Mucosa of descending colon (tissue), 3 donors: Measurements from ENCODE around the gene DHX16. TPM values are rescaled to one million over a fixed set of nuclear protein-coding genes. Genes with fewer than 3 reads are reported as not detected.
"Not testable (repeated sequence)": the region's sequence is repeated elsewhere in the genome, so short reads cannot be mapped to it uniquely, and the experiment has no call there.

Experiments used
- ATAC-seq: fragments of 200-7000 bp; cut with Tn5 transposase; one replicate; pipeline ENCODE4 v1.9.1; 2020; ENCODE audit warnings: mild to moderate bottlenecking, moderate library complexity
- DNase-seq, 3 donors: peaks; one replicate each; pipeline ENCODE4 v3.0.0-alpha.2; 2020
- H3K36me3 ChIP-seq: fragments of 200-600 bp; one replicate; pipeline ENCODE4 v1.8.0; 2021; ENCODE audit warnings: low read depth, mild to moderate bottlenecking
- H3K4me1 ChIP-seq: fragments of 200-600 bp; one replicate; pipeline ENCODE4 v1.8.0; 2021; ENCODE audit warnings: low read depth, mild to moderate bottlenecking
- H3K4me3 ChIP-seq: fragments of 200-600 bp; one replicate; pipeline ENCODE4 v1.8.0; 2021; ENCODE audit warnings: mild to moderate bottlenecking
- H3K9me3 ChIP-seq: fragments of 200-600 bp; one replicate; pipeline ENCODE4 v1.8.0; 2021; ENCODE audit warnings: mild to moderate bottlenecking
- CTCF ChIP-seq: fragments of 200-600 bp; IDR thresholded peaks from one replicate; pipeline ENCODE4 v1.8.0; 2022; ENCODE audit warnings: antibody characterized with exemption, mild to moderate bottlenecking
- intact Hi-C, 2 donors: fragments of 100-400 bp; cut with DNase I in 1 of 2; cut with micrococcal nuclease in 1 of 2; formaldehyde crosslinking; loops; one replicate each; pipeline versions ENCODE4 v1.11.0 to v1.11.1; 2022; cut with DNase I, micrococcal nuclease
- long read RNA-seq, 2 donors: library from polyadenylated mRNA; unstranded; transcript quantifications; one replicate each; pipeline ENCODE4 v2.0.0, GENCODE V29; 2019 to 2021
- total RNA-seq, 3 donors: library from RNA; stranded (reverse); fragmentation: NEBNext Ultra II Directional in 2 of 3; extraction: Animal tissue kit (Norgen Biotek cat#: 25700) in 2 of 3; gene quantifications; one replicate each; pipeline versions ENCODE4 v1.2.1 to v1.2.4, GENCODE V29; 2021 to 2023
- donor health status: DM: no; HTN: no; CAD: no; lungs with moderate emphysema.
- donor health status: DM: no; HTN: no; CAD: no.
- donor health status: DM: no; HTN: yes; CAD: no.

The DHX16 gene
- 10 to 100 TPM; 31.0 to 36.2 (median 36.0) TPM for total RNA-seq
- long read RNA-seq, donor 1, transcript DHX16-202 (20 exons, 3,445 nt): major isoform, 20 of 35 reads
- long read RNA-seq, donor 1, partial matches to known transcripts: 12 of 35 reads
- long read RNA-seq, donor 1, other reads (novel, unspliced or antisense): 3 of 35 reads
- long read RNA-seq, donor 2, transcript DHX16-202 (20 exons, 3,445 nt): major isoform, 5 of 13 reads
- long read RNA-seq, donor 2, partial matches to known transcripts: 7 of 13 reads
- long read RNA-seq, donor 2, other reads (novel, unspliced or antisense): 1 of 13 reads

DNA sequence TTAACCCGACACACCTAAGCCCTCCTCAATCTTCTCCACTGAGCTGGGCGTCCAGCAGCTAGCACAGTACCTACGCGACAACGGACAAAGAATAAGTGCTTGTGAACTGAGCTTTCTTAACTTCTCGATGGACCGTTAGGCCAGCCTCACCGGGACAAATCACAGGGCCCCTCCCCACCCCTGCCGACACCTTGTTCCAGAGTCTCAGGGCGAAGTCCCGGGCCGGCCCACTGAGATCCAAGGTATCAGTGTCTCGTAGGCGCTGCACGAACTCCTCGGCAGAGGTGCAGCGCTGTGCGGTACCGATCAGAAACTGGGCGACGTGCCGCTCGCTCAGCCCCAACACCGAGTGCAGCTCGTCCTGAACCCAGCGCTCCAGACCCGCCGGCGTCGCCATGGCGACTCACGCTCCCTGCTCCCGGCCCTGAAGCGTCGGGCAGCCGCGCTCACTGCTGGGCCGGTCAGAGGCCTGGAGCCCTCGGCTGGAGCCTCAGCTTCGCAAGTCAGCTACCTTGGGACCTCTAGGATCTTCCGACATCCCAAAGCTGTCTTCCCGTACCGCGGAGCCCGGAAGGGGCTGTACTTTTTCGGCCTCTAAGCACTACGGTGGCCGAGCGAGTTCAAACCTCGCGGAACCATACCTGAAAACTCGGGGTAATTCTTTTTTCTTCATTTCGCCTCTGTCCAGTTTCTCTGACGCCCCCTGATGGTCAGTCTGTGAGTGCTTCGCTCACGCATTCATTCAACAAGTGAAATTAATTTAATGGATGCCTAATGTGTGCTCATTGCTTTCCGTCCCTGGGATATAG is at the start of gene DHX16:
TSS of gene DHX16 (minus strand) at position 562 of the 809 bp plus-strand sequence. CDS start at position 397, 165 bp downstream.
- Histone ChIP-seq H3K4me3 (peak within 1 kb of the TSS; percentile 96), H3K4me1 (peaks cover 9% of the 10 kb centered on the region), H3K9me3 (no peaks in the 10 kb centered on the region), H3K36me3 (peaks cover 5% of the 10 kb centered on the region)
- DNase-seq (peak; percentile 93 to 99 (median 95)), ATAC-seq (peak; percentile 97)
- peak; percentile 86 for TF ChIP-seq CTCF
- intact Hi-C loops: no loop called here

- not testable (repeated sequence) for H3K36me3 ChIP-seq, H3K4me3 ChIP-seq, ATAC-seq, H3K9me3 ChIP-seq
- DNase-seq: peak in 2 of 3 donors; percentile 52 to 73
- H3K4me1 ChIP-seq: peaks cover 26% of the 10 kb centered on the region
- intact Hi-C loops: loop anchor here (2.0 kb wide), 2 partner anchors 41 to 43 kb away; no protein-coding TSS in a partner anchor
Measured at GRCh38 chr6:30722025-30722279, 49.1 kb upstream of the DHX16 start.

GRCh38 chr6:30721198-30722024 is 48.6 kb upstream of the DHX16 start:
- peak; percentile 42 for TF ChIP-seq CTCF
- intact Hi-C loops: loop anchor here (2.0 kb wide), 2 partner anchors 41 to 43 kb away; no protein-coding TSS in a partner anchor
- ATAC-seq (peak; percentile 70), DNase-seq (peak; percentile 93 to 95 (median 94))
- Histone ChIP-seq H3K4me1 (peaks cover 28% of the 10 kb centered on the region), H3K36me3 (peaks cover 4% of the 10 kb centered on the region), H3K4me3 (peak overlapping the region; percentile 92), H3K9me3 (no peaks in the 10 kb centered on the region)

- peaks cover 4% of the 10 kb centered on the region for H3K36me3 ChIP-seq
- H3K9me3 ChIP-seq: no peaks in the 10 kb centered on the region
- DNase-seq (peak; percentile 83 to 90 (median 84)), ATAC-seq (peak; percentile 16)
- intact Hi-C loops: no loop called here
- no peak for TF ChIP-seq CTCF
- peak overlapping the region; percentile 92 for H3K4me3 ChIP-seq
- peaks cover 30% of the 10 kb centered on the region for H3K4me1 ChIP-seq
Measured at GRCh38 chr6:30720738-30721197, 48.0 kb upstream of the DHX16 start.

- DNase-seq: peak; percentile 97 to 98 (median 97)
- peaks cover 4% of the 10 kb centered on the region for H3K36me3 ChIP-seq
- H3K9me3 ChIP-seq: no peaks in the 10 kb centered on the region
- peak within 1 kb of the TSS; percentile 92 for H3K4me3 ChIP-seq
- intact Hi-C loops: no loop called here
- peak; percentile 74 for ATAC-seq
- no peak for TF ChIP-seq CTCF
- peaks cover 30% of the 10 kb centered on the region for H3K4me1 ChIP-seq
Measured at GRCh38 chr6:30719791-30720737, 47.3 kb upstream of the DHX16 start, which contains the start of gene TUBB. TUBB (plus strand) TSS chr6:30720352; CDS start chr6:30720507, 155 bp downstream.
